Muscle layer of duodenum (tissue), 2 donors: Measurements from ENCODE around the gene MDN1.
"Not testable (repeated sequence)": the region's sequence is repeated elsewhere in the genome, so short reads cannot be mapped to it uniquely, and the experiment has no call there.

Experiments
- H3K27ac ChIP-seq: one replicate; pipeline ENCODE4 v1.7.0; 2013; ENCODE audit warnings: mild to moderate bottlenecking, low read length
- H3K27me3 ChIP-seq: one replicate; pipeline ENCODE4 v1.7.0; 2013; ENCODE audit warnings: low read depth, mild to moderate bottlenecking, control low read depth, low read length
- H3K36me3 ChIP-seq, 2 donors: one replicate each; pipeline ENCODE4 v1.7.0; 2013; ENCODE audit warnings: low read length in 2 of 2, control low read depth in 1 of 2, mild to moderate bottlenecking in 1 of 2; ENCODE audit not compliant: insufficient read depth in 2 of 2, control insufficient read depth in 1 of 2
- H3K4me1 ChIP-seq, 2 donors: one replicate each; pipeline ENCODE4 v1.7.0; 2013; ENCODE audit warnings: low read length in 2 of 2, mild to moderate bottlenecking in 2 of 2, control low read depth in 1 of 2, moderate library complexity in 1 of 2; ENCODE audit not compliant: insufficient read depth in 2 of 2, control insufficient read depth in 1 of 2
- H3K4me3 ChIP-seq, 2 donors: one replicate each; pipeline ENCODE4 v1.7.0; 2013; ENCODE audit warnings: low read length in 2 of 2, low read depth in 1 of 2, mild to moderate bottlenecking in 1 of 2
- H3K9me3 ChIP-seq, 2 donors: one replicate each; pipeline ENCODE4 v1.7.0; 2013; ENCODE audit warnings: low read length in 2 of 2, control low read depth in 1 of 2, mild to moderate bottlenecking in 1 of 2; ENCODE audit not compliant: control insufficient read depth in 1 of 2
- donor health status: healthy.

Gene MDN1

GRCh38 chr6:89763550-89763949, 56.0 kb downstream of the MDN1 start:
- no peaks in the 10 kb centered on the region for H3K27me3 ChIP-seq
- H3K36me3 ChIP-seq = peaks cover 19 to 39% of the 10 kb centered on the region in 2 donors
- H3K4me3 ChIP-seq = no peak overlapping the region
- H3K9me3 ChIP-seq = no peaks in the 10 kb centered on the region
- H3K27ac ChIP-seq = no peak overlapping the region
- H3K4me1 ChIP-seq = no peaks in the 10 kb centered on the region

DNA sequence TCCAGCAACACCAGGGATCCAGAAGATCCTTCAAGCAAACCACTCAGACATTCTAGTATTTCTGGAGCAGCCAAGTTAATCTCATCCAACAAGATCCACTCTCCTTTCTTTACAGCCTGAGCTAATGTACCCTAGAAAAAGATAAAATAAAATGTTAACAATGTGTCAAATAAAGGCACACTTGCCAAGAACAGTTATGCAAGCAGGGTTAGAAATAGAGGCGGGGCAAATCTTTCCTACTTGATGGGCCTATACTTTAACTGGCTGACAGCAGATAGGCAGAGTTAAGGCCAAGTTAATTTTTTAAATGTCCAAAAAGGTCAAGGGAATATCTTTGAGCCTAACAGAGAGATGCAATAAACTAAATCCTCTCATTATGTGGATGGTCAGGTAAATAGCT, 60.8 kb downstream of the MDN1 start:
- no peak overlapping the region for H3K27ac ChIP-seq
- H3K4me3 ChIP-seq = no peak overlapping the region
- H3K9me3 ChIP-seq = no peaks in the 10 kb centered on the region
- no peaks in the 10 kb centered on the region for H3K4me1 ChIP-seq
- no peaks in the 10 kb centered on the region for H3K27me3 ChIP-seq
- H3K36me3 ChIP-seq = peaks cover 43 to 63% of the 10 kb centered on the region in 2 donors

DNA sequence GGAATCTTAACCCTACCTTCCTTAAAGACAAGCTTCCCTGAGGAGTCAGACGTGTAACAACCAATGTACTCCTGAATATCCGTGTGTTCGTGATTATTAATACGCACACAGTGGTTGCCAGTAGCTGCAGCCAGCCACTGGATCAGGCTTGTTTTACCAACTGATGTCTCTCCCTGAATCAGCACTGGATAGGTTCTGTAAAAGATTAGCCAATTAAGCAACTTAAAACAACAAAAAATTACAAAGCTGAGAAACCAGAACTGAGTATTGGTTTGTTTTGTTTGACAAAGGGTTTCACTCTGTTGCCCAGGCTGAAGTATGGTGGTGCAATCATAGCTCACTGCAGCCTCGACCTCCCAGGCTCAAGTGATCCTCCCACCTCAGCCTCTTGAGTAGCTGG, 69.3 kb downstream of the MDN1 start:
- Histone ChIP-seq H3K36me3 (peaks cover 57 to 63% of the 10 kb centered on the region in 2 donors), H3K27ac (no peak overlapping the region), H3K9me3 (no peaks in the 10 kb centered on the region), H3K27me3 (no peaks in the 10 kb centered on the region), H3K4me3 (no peak overlapping the region), H3K4me1 (no peaks in the 10 kb centered on the region)

DNA sequence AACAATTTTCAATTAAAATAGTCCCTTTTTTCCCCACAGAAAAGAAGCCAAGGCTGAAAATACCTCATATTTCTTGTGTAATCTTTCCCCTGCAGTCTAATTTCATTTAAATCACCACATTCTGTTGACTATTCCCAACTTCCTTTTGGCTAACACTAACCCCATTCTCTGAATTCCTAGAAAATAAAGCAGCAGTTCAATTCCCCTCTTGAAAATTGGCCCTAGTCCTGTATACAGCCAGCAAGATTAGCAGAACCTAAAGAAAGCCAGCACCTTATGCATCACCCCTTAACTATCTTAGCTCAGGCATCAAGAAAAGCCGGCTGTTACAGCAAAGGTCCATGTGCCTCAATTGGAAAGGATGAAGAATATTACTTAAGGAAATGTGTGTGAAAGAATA, 69.7 kb downstream of the MDN1 start:
- Histone ChIP-seq H3K4me1 (no peaks in the 10 kb centered on the region), H3K4me3 (no peak overlapping the region), H3K9me3 (no peaks in the 10 kb centered on the region), H3K36me3 (peaks cover 60 to 67% of the 10 kb centered on the region in 2 donors), H3K27ac (no peak overlapping the region), H3K27me3 (no peaks in the 10 kb centered on the region)

DNA sequence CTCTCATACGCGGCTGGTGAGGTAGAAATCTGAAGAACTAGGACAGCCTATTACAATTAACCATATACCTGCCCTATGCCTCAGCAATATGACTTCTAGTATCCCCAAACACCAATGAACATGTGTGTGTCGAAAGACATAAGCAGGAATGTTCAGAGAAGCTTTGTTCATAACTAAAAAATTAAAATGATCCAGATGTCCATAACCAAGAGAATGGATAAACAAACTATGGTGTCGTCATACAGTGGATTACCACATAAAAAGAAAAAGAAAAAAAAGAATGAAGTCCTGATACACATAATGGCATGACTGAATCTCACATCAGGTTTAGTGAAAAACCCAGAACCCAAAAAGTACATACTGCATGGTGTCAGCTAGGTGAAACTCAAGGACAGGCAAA, 73.9 kb downstream of the MDN1 start:
- no peaks in the 10 kb centered on the region for H3K27me3 ChIP-seq
- peaks cover 54 to 63% of the 10 kb centered on the region in 2 donors for H3K36me3 ChIP-seq
- H3K9me3 ChIP-seq = no peaks in the 10 kb centered on the region
- H3K4me1 ChIP-seq = no peaks in the 10 kb centered on the region
- no peak overlapping the region for H3K27ac ChIP-seq
- H3K4me3 ChIP-seq = no peak overlapping the region

DNA sequence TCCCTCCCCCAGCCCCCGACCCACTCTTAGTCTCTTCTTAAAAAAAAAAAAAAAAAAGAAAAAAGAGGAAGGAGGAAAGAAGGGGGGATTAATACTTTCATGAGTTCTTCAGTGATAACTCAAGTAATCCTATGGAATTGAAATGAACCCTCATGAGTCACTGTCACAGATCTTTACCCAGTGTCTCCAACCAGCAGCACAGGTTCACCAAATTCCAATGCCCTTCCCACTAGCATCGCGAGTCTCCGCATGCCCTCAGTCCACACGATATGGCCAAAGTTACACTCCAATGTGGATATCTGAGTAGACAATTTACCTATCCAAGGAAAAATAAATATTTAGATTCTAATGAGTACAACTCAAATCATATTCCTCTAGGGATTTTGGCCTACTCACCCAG, 74.5 kb downstream of the MDN1 start:
- Histone ChIP-seq H3K4me3 (no peak overlapping the region), H3K36me3 (peaks cover 57 to 59% of the 10 kb centered on the region in 2 donors), H3K27ac (no peak overlapping the region), H3K9me3 (no peaks in the 10 kb centered on the region), H3K27me3 (no peaks in the 10 kb centered on the region), H3K4me1 (no peaks in the 10 kb centered on the region)

DNA sequence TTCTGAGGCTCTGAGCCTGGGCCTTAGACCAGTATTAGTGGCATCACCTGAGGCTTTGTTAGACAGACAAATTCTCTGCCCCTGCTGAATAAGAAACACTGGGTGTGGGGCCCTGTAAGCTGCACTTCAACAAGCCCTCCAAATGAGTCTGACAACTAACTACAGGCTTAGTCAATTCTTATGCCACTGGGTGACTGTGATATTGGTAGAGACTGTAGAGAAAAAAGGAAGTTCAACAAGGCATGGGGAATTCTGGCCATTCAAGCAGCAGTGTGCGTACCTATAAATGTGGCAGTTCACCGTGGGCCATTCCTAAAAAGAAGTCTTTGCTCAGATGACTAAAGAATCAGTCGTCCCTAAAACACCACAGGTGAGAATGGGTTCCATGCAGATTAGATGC, 82.7 kb downstream of the MDN1 start:
- Histone ChIP-seq H3K36me3 (peaks cover 43 to 46% of the 10 kb centered on the region in 2 donors), H3K9me3 (no peaks in the 10 kb centered on the region), H3K4me1 (no peaks in the 10 kb centered on the region), H3K27ac (no peak overlapping the region), H3K27me3 (no peaks in the 10 kb centered on the region), H3K4me3 (no peak overlapping the region)

GRCh38 chr6:89734526-89734925, 85.1 kb downstream of the MDN1 start:
- H3K9me3 ChIP-seq = no peaks in the 10 kb centered on the region
- no peaks in the 10 kb centered on the region for H3K27me3 ChIP-seq
- H3K36me3 ChIP-seq = peaks cover 32 to 62% of the 10 kb centered on the region in 2 donors
- no peaks in the 10 kb centered on the region for H3K4me1 ChIP-seq
- H3K27ac ChIP-seq = no peak overlapping the region
- no peak overlapping the region for H3K4me3 ChIP-seq

GRCh38 chr6:89731924-89732567, 87.5 kb downstream of the MDN1 start:
- Histone ChIP-seq H3K27me3 (no peaks in the 10 kb centered on the region), H3K4me1 (no peaks in the 10 kb centered on the region), H3K9me3 (no peaks in the 10 kb centered on the region), H3K36me3 (peaks cover 38 to 70% of the 10 kb centered on the region in 2 donors), H3K4me3 (no peak overlapping the region), H3K27ac (no peak overlapping the region)

DNA sequence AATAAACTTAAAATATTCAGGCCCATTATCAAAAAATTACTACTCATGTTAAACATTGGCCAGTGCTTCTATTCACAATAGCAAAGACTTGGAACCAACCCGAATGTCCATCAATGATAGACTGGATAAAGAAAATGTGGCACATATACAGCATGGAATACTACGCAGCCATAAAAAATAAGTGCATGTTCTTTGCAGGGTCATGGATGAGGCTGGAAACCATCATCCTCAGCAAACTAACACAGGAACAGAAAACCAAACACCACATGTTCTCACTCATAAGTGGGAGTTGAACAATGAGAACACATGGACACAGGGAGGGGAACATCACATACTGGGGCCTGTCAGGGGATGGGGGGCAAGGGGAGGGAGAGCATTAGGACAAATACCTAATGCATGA, 88.3 kb downstream of the MDN1 start:
- not testable (repeated sequence) for H3K27me3 ChIP-seq, H3K27ac ChIP-seq, H3K9me3 ChIP-seq, H3K4me1 ChIP-seq, H3K4me3 ChIP-seq
- H3K36me3 ChIP-seq = peaks cover 39 to 70% of the 10 kb centered on the region in 2 donors

DNA sequence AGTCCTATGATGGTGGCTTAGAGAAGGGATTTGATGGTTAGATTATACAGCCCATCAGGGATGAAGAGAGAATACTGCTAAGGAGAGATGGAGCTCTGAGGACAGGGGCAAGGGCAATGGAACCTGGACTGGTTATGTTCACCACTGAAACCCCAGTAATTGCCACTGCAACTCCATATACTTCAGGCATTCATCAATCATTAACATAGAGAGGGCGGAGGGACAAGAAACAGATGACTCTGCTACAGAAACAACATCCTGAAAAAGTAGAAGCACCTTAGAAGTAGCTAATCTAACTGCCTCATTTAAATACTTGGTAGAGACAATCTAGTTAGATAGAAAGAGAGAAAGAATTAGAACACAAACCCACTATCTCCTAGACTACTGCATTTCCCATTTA, 89.8 kb downstream of the MDN1 start:
- Histone ChIP-seq H3K4me3 (no peak overlapping the region), H3K4me1 (no peaks in the 10 kb centered on the region), H3K27me3 (no peaks in the 10 kb centered on the region), H3K27ac (no peak overlapping the region), H3K36me3 (peaks cover 45 to 71% of the 10 kb centered on the region in 2 donors), H3K9me3 (no peaks in the 10 kb centered on the region)

DNA sequence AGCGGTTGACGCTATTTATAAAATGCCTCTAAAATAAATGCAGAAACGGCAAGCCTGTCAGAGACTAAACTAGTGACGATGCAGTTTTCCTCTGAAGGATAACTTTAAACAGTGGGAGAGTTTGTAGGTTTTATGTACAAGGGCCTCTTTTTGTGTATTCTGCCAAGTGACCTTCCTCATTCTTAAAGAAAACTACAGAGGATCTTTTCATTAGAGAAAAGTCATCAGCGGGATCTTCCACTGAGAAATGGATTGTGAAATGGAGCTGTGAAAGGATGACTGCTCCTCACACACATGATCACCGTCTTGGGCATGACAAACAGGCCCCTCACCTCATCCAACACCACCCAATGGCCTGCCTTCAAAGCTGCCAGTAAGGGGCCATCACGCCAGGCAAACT, 92.1 kb downstream of the MDN1 start:
- Histone ChIP-seq H3K36me3 (peaks cover 42 to 78% of the 10 kb centered on the region in 2 donors), H3K4me3 (no peak overlapping the region), H3K9me3 (no peaks in the 10 kb centered on the region), H3K27ac (no peak overlapping the region), H3K27me3 (no peaks in the 10 kb centered on the region), H3K4me1 (no peaks in the 10 kb centered on the region)
